Glutamatergic neuron (in vitro differentiated cells): ENCODE results near the gene RPP25. TPM values are rescaled to one million over a fixed set of nuclear protein-coding genes. Genes with fewer than 3 reads are reported as not detected.

Experiments used
- DNase-seq: peaks from one replicate; pipeline ENCODE4 v3.0.0; 2022
- H3K27ac Mint-ChIP-seq: one replicate; pipeline ENCODE4 v1.8.0; 2020; ENCODE audit warnings: mild to moderate bottlenecking, mixed read lengths, inconsistent platforms; ENCODE audit not compliant: unreplicated experiment
- H3K27me3 Mint-ChIP-seq: one replicate; pipeline ENCODE4 v1.8.0; 2020; ENCODE audit warnings: mild to moderate bottlenecking, moderate library complexity, mixed read lengths, inconsistent platforms; ENCODE audit not compliant: unreplicated experiment
- H3K36me3 Mint-ChIP-seq: one replicate; pipeline ENCODE4 v1.8.0; 2020; ENCODE audit warnings: mild to moderate bottlenecking, mixed read lengths, inconsistent platforms; ENCODE audit not compliant: unreplicated experiment
- H3K4me1 Mint-ChIP-seq: one replicate; pipeline ENCODE4 v1.8.0; 2020; ENCODE audit warnings: mild to moderate bottlenecking, low read depth, mixed read lengths, inconsistent platforms; ENCODE audit not compliant: unreplicated experiment
- H3K4me3 Mint-ChIP-seq: one replicate; pipeline ENCODE4 v1.8.0; 2020; ENCODE audit warnings: mild to moderate bottlenecking, mixed read lengths, inconsistent platforms; ENCODE audit not compliant: unreplicated experiment
- H3K9me3 Mint-ChIP-seq: one replicate; pipeline ENCODE4 v1.8.0; 2020; ENCODE audit warnings: mild to moderate bottlenecking, moderate library complexity, mixed read lengths, inconsistent platforms; ENCODE audit not compliant: unreplicated experiment
- CTCF ChIP-seq: fragments of 200-600 bp; sonication (generic); IDR thresholded peaks from one replicate; pipeline ENCODE4 v1.5.0; 2021; ENCODE audit not compliant: partially characterized antibody, unreplicated experiment
- total RNA-seq: library from RNA; stranded (reverse); fragmentation: NEBNext Ultra II Directional; extraction: Animal tissue kit (Norgen Biotek cat#: 25700); gene quantifications from one replicate; pipeline ENCODE4 v1.2.1, GENCODE V29; 2021; ENCODE audit not compliant: unreplicated experiment

The RPP25 gene
- total RNA-seq, 1 donor from 2014 or later: 2.3 TPM

- no peaks in the 10 kb centered on the region for H3K36me3 Mint-ChIP-seq
- no peak for DNase-seq
- peaks cover 32% of the 10 kb centered on the region for H3K4me1 Mint-ChIP-seq
- peaks cover 2% of the 10 kb centered on the region for H3K9me3 Mint-ChIP-seq
- no peak overlapping the region for H3K4me3 Mint-ChIP-seq
- H3K27ac Mint-ChIP-seq: no peak overlapping the region
- TF ChIP-seq CTCF: no peak
- peaks cover 13% of the 10 kb centered on the region for H3K27me3 Mint-ChIP-seq
Measured at GRCh38 chr15:74960995-74961588, 4.5 kb upstream of the RPP25 start.

- H3K9me3 Mint-ChIP-seq: peaks cover 2% of the 10 kb centered on the region
- no peak for TF ChIP-seq CTCF
- H3K4me3 Mint-ChIP-seq: no peak overlapping the region
- no peaks in the 10 kb centered on the region for H3K36me3 Mint-ChIP-seq
- peaks cover 15% of the 10 kb centered on the region for H3K27me3 Mint-ChIP-seq
- H3K27ac Mint-ChIP-seq: no peak overlapping the region
- peaks cover 31% of the 10 kb centered on the region for H3K4me1 Mint-ChIP-seq
- DNase-seq: no peak
Measured at GRCh38 chr15:74960286-74960685, 3.7 kb upstream of the RPP25 start.

- peak overlapping the region; percentile 34 for H3K27ac Mint-ChIP-seq
- no peak for TF ChIP-seq CTCF
- peaks cover 25% of the 10 kb centered on the region for H3K4me1 Mint-ChIP-seq
Measured at GRCh38 chr15:74959586-74959939, 3.0 kb upstream of the RPP25 start.

GRCh38 chr15:74958908-74959585 is 2.5 kb upstream of the RPP25 start:
- H3K27ac Mint-ChIP-seq: peak overlapping the region; percentile 70
- peaks cover 24% of the 10 kb centered on the region for H3K4me1 Mint-ChIP-seq
- TF ChIP-seq CTCF: no peak
- peak; percentile 62 for DNase-seq
- H3K27me3 Mint-ChIP-seq: peaks cover 15% of the 10 kb centered on the region
- H3K4me3 Mint-ChIP-seq: peak overlapping the region; percentile 82
- peaks cover 2% of the 10 kb centered on the region for H3K9me3 Mint-ChIP-seq
- no peaks in the 10 kb centered on the region for H3K36me3 Mint-ChIP-seq

More at GRCh38 chr15:74959586-74959939, 3.0 kb upstream of the RPP25 start:
- H3K36me3 Mint-ChIP-seq: no peaks in the 10 kb centered on the region
- DNase-seq: no peak
- no peak overlapping the region for H3K4me3 Mint-ChIP-seq
- H3K27me3 Mint-ChIP-seq: peaks cover 15% of the 10 kb centered on the region
- peaks cover 2% of the 10 kb centered on the region for H3K9me3 Mint-ChIP-seq

- Mint-ChIP-seq H3K9me3 (peaks cover 2% of the 10 kb centered on the region), H3K27me3 (peaks cover 15% of the 10 kb centered on the region), H3K4me3 (peak overlapping the region; percentile 82), H3K4me1 (peaks cover 24% of the 10 kb centered on the region), H3K27ac (peak overlapping the region; percentile 70), H3K36me3 (no peaks in the 10 kb centered on the region)
- DNase-seq: peak; percentile 70
- TF ChIP-seq CTCF: no peak
Measured at GRCh38 chr15:74958320-74958907, 1.8 kb upstream of the RPP25 start.
